HG02970 (cell line): Measurements from ENCODE around the gene PHPT1.
"Not testable (repeated sequence)": the region's sequence is repeated elsewhere in the genome, so short reads cannot be mapped to it uniquely, and the experiment has no call there.

Experiments used
- ATAC-seq: cut with Tn5 transposase; IDR thresholded peaks from one replicate; pipeline ENCODE4 v1.9.1; 2021; ENCODE audit warnings: mild to moderate bottlenecking, moderate library complexity, moderate number of reproducible peaks; ENCODE audit not compliant: unreplicated experiment, low FRiP score

PHPT1 gene

GRCh38 chr9:136881691-136882108 is 32.5 kb downstream of the PHPT1 start:
- ATAC-seq, result no peak

GRCh38 chr9:136882109-136882946 is 33.1 kb downstream of the PHPT1 start:
- no peak for ATAC-seq

GRCh38 chr9:136882947-136883283 is 33.7 kb downstream of the PHPT1 start:
- ATAC-seq, result not testable (repeated sequence)

GRCh38 chr9:136883670-136884069 is 34.5 kb downstream of the PHPT1 start:
- ATAC-seq, result not testable (repeated sequence)

- ATAC-seq, result peak; percentile 81
Measured at GRCh38 chr9:136885950-136886578, 36.9 kb downstream of the PHPT1 start, which contains the start of gene TRAF2. Gene TRAF2 (plus strand): TSS chr9:136886516. CDS start chr9:136898741, 12,225 bp downstream.

- ATAC-seq, result peak; percentile 15
Measured at GRCh38 chr9:136886610-136887597, 37.7 kb downstream of the PHPT1 start.

GRCh38 chr9:136888454-136888853 is 39.2 kb downstream of the PHPT1 start:
- ATAC-seq, result no peak

GRCh38 chr9:136889858-136890257 is 40.6 kb downstream of the PHPT1 start:
- ATAC-seq, result no peak

- ATAC-seq, result no peak
Measured at GRCh38 chr9:136890661-136891060, 41.5 kb downstream of the PHPT1 start.

- no peak for ATAC-seq
Measured at GRCh38 chr9:136896027-136896426, 46.8 kb downstream of the PHPT1 start.

- no peak for ATAC-seq
Measured at GRCh38 chr9:136898483-136899100, 49.4 kb downstream of the PHPT1 start.

- ATAC-seq, result no peak
Measured at GRCh38 chr9:136899196-136899595, 50.0 kb downstream of the PHPT1 start.

GRCh38 chr9:136900556-136900955 is 51.3 kb downstream of the PHPT1 start:
- ATAC-seq, result no peak
